Measurements from ENCODE around the gene PAH.

The PAH gene

GRCh38 chr12:102917026-102917787 lies at the start of gene PAH:
PAH (minus strand) TSS chr12:102917244; CDS start chr12:102917130, 114 bp downstream.
- DNase-seq: no peak

GRCh38 chr12:102966200-102966863 lies 49.3 kb upstream of the PAH start:
- DNase-seq: no peak

GRCh38 chr12:102965281-102966155 lies 48.5 kb upstream of the PAH start:
- DNase-seq: no peak

GRCh38 chr12:102964872-102965271 lies 47.8 kb upstream of the PAH start:
- no peak for DNase-seq

GRCh38 chr12:102963796-102964195 lies 46.8 kb upstream of the PAH start:
- no peak for DNase-seq

GRCh38 chr12:102962986-102963385 lies 45.9 kb upstream of the PAH start:
- no peak for DNase-seq

GRCh38 chr12:102962532-102962931 lies 45.5 kb upstream of the PAH start:
- DNase-seq: no peak

GRCh38 chr12:102961466-102961855 lies 44.4 kb upstream of the PAH start:
- DNase-seq: no peak

GRCh38 chr12:102960766-102961465 lies 43.9 kb upstream of the PAH start:
- DNase-seq: no peak

GRCh38 chr12:102959391-102959790 lies 42.3 kb upstream of the PAH start:
- DNase-seq: no peak

GRCh38 chr12:102958830-102959176 lies 41.8 kb upstream of the PAH start:
- DNase-seq: no peak

GRCh38 chr12:102958073-102958829 lies 41.2 kb upstream of the PAH start:
- DNase-seq: peak; percentile 62

GRCh38 chr12:102957339-102958050 lies 40.5 kb upstream of the PAH start, which contains the start of gene ASCL1:
ASCL1 (plus strand) TSS chr12:102957674; CDS start chr12:102958245, 571 bp downstream.
- peak; percentile 42 for DNase-seq

- no peak for DNase-seq
These were observed 39.8 kb upstream of the PAH start for GRCh38 chr12:102956738-102957327.

GRCh38 chr12:102955926-102956737 lies 39.1 kb upstream of the PAH start:
- DNase-seq: no peak

GRCh38 chr12:102954134-102954533 lies 37.1 kb upstream of the PAH start:
- DNase-seq: no peak

GRCh38 chr12:102953221-102953620 lies 36.2 kb upstream of the PAH start:
- no peak for DNase-seq

- DNase-seq: no peak
These were observed 34.8 kb upstream of the PAH start for GRCh38 chr12:102951841-102952240.

GRCh38 chr12:102950950-102951619 lies 34.0 kb upstream of the PAH start:
- DNase-seq: no peak
